NCI-H187 (cell line): ENCODE results near the gene TUBB6.
A peak's percentile ranks its signal among the peaks of the same experiment; 100 is the strongest.

Experiments used
- DNase-seq, 2 experiments: peaks; one replicate each; lab custom pipeline; 2025; lab: John Stamatoyannopoulos, UW

The TUBB6 gene

DNA sequence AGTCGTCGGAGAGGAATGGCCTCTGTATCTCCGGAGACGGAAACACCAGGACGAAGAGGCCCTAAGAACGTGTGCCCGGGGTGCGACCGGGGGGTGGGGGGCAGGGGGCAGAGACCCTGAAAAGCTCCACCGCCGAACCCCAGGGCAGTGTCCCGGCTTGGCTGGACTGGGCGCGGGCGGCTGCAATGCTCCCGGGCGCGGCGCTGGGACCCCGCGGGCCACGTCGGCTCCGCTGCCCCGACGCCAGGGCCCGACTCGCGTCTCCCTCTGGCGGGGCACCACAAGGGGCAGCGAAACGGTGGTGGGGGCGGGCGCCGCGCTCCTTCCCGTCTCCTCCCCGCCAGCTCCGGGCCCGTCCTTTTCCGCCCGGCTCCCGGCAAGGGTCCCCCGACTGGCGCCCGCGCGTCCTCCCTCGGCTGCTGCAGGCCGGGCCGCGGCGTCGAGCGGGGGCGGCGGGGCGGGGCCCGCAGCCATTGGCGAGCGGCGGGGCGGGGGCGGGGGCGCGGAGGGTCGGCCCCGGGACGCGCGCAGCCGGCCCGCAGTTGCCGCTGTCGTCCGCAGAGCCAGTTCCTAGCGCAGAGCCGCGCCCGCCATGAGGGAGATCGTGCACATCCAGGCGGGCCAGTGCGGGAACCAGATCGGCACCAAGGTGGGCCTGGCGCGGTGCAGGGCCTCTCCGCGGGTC lies at the start of gene TUBB6:
TUBB6 (plus strand) TSS at position 541 of the 685 bp plus-strand sequence; CDS start at position 593, 52 bp downstream.
- no peak for DNase-seq

DNA sequence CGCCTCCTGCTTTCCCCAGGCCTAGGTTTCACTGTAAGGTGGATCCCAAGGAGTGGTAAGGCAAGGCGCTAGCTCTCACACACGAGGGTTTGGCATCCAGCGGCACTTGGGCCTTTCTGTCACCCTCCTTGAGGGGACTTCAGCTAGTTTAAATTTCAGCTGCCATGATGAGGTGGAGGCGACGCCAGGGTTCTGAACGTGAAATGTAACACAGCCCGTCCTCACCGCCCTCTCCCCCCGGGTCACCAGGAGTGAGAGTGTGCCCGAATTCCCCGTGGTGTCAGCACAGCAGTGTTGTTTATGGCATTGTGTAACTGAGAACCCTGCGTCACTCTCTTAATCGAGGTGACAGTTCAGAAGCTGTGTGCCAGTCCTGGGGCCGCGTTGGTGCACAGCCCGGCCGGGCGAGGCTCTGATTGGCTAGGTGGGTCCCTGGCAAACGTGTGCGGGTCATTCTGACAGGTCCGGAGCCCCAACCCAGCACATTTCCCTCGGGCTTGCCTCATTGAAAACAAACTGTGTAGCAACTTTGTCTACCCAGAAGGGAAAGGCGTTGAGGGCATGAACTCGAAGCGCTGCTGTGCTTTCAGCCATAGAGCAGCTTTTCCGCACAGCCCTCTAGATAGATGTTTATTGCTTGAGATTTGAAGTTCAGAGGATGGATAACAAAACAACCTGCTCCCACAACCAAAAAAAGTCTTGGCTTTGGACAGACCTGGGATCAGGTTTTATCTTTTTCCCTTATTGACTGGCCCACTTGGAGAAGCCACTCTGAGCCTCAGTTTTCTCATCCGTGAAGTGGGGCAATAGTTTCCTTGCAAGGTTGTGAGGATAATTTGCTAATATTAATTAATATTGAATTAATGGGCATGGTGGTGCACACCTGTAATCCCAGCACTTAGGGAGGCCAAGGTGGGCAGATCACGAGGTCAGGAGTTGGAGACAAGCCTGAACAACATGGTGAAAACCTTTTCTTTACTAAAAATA lies 49.0 kb upstream of the TUBB6 start:
- no peak for DNase-seq

DNA sequence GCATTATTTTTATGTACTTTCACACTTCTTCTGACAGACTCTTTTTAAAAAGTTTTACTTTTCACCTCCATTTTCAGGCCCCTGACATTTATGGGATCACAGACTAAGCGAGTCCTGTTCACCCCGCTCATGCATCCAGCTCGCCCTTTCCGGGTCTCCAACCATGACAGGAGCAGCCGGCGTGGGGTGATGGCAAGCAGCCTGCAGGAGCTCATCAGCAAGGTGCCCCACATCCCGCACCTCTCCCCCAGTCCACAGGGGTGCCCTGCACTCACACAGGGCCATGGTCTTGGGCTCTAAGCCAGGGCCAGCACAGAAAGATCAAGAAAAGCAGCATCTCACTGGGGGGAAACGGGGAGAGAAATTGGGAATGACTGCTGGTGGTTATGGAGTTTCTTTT lies 45.3 kb upstream of the TUBB6 start:
- DNase-seq = no peak

DNA sequence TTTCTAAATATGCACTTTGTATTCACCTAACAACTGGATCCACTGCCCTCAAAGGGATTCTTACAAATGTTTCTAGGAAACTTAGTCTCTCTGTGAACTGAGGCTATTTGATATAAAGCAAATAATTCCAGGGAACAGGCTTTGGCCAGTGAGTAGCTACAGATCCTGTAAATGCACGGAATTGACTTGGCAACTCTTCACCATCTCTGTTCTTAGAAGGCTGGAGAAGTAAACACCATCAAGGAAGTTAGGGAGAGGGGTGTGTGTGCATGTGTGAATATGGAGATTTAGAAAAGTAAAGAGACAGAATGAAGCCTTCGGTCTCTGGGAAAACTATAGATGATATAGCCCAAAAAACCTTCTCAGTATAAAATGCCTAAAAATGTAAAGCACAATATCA lies 43.2 kb upstream of the TUBB6 start:
- DNase-seq = no peak

DNA sequence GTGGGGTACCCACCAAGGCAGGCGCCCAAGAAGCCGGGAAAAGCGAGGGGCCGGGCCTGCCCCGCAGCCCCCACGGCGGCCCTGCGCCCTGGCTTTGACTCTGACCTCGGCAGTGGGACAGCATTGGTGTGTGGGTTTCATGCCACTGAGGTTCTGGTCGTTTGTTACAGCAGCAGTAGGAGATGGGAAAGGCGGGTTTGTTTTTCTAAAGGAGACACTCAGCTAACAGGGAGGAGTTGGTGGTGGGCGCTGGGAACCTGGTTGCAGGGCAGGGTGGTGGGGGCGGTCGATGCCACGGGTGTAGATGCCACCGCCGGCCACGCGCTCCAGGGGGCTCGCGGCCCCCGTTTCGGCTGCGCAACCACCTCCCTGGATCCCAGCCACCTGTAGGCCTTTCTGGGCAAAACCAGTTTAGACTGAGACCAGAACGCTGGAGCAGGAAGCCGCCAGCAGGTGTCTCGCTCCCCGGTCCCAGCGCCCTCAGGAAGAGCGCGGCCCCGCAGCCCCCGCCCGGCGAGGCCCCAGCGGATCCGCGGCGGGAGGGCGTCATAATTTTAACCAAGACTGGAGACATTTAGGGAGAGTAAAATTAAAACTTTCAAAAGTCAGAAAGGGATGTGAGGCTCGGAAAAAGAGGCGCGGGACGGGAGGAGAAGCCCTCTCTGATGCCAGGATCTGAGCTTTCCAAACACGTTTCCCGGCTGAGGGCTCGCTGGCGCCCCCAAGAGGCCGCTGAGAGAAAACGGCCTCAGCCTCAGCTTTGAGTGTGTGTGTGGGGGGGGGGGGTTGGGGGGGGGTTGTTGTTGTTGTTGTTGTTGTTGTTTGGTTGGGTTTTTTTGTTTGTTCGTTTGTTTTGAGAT lies 36.4 kb upstream of the TUBB6 start:
- DNase-seq = peak; percentile 53 to 71

DNA sequence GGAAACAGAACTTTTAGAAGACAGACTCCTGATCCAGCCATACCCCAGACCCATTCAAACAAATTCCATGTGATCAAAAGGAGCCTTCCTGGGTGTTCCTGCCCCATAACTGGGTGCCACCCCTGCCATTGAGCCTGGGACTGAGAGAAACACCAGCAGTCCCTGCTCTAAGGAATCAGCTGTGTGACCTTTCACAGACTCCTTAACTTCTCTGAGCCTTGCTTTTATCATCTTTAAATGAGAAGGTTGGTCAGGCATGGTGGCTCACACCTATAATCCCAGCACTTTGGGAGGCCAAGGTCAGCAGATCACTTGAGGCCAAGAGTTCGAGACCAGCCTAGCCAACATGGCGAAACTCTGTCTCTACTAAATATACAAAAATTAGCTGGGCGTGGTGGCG lies 33.2 kb upstream of the TUBB6 start:
- no peak for DNase-seq

DNA sequence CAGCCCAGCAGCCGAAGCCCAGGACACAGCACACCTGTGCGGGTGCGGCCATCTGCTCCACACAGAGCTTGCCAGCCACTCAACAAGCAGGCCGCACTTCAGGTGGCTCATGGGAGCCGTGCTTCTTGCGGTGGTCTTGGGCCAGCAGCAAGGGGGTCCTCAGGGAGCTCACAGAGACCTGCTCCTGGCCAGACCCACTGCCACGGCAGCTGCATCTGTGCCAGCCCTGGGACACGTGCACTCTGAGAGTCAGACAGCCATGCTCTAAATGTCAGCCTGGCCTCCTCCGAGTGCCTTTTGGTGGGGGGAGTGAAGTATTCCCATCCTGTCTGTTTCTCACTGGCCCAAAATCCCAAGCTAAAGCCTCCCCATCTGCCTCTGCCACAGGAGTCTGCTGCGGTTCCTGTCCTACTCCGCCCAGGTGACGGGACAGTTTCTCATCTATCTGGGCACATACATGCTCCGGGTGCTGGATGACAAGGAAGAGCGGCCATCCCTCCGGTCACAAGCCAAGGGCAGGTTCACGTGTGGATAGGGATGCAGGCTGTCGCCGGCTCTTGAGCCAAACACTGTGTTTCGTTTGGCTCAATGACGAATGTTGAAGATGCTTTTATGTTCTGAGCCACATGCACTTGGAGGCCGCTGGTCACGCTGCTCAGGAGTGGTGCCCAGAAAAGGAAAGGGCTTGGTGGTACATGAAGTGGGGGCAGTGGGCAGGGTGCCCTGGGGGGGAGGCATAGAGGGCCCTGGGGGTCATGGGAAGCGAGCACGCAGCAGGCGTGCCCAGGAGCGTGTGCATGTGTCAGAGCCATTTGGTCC lies 31.1 kb upstream of the TUBB6 start:
- no peak for DNase-seq

DNA sequence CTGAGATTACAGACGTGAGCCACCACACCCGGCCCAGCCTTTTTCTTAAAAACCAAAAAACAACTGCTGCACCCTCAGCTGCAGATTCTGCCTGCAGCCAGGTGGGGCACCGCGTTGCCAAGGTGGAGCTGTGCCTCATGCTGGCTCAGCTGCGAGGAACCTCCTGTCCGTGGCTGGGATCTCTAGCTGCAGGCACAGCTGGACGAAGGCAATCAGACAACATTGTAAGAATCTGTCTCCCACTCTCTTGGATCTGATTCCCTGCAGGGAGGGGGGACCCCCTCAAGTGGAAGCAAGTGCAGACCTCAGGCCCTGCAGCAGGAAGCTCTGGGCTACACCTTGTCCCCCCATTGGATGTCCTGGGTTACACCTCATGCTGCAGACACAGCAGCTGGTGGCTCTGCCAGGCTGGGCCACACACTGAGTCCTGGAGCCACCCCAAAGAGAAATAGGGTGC lies 29.8 kb upstream of the TUBB6 start:
- no peak for DNase-seq

DNA sequence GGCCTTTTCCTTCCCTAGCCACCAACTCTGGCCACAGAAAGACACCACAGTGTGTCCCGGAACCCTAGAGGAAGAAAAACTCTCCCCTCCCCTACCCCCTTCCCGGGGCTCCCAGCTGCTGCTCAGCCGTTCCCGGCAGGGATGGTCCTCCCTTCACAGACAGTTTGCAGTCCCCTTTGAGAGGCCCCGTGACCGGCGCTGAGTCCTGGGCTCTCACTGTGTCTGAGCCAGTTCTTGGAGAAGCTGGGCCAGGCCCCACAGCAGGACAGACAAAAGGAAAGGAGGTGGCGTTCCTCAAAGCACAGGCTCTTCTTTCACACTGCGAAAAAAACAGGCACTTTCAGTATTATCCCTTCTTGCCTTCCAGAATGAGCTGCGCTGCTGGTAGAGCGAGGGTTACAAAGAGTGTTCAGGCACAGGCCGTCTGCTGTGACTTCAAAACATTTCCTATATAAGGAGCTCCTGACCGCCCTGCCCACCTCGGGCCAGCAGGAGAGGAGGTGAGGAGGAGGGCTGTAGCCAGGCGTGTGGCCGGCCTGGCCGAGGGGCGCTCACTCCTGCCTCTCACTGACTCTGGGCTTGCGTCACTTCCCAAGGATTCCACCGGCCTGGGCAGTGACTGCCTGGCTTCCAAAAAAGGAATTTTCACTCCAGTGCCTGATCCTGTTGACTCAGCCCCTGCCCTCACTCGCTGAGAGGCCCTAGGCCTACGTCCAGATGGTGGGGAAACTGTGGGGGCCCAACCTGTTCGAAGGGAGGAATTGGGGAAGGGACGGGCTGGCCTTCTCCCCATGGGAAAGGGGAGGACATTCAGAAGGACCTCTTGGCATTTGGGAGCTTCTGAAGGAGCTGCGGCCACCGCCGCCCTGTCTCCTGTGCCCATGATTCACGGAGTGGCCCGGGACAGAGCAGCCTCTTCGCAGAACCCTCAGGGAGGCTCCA lies 29.0 kb upstream of the TUBB6 start:
- DNase-seq = no peak

DNA sequence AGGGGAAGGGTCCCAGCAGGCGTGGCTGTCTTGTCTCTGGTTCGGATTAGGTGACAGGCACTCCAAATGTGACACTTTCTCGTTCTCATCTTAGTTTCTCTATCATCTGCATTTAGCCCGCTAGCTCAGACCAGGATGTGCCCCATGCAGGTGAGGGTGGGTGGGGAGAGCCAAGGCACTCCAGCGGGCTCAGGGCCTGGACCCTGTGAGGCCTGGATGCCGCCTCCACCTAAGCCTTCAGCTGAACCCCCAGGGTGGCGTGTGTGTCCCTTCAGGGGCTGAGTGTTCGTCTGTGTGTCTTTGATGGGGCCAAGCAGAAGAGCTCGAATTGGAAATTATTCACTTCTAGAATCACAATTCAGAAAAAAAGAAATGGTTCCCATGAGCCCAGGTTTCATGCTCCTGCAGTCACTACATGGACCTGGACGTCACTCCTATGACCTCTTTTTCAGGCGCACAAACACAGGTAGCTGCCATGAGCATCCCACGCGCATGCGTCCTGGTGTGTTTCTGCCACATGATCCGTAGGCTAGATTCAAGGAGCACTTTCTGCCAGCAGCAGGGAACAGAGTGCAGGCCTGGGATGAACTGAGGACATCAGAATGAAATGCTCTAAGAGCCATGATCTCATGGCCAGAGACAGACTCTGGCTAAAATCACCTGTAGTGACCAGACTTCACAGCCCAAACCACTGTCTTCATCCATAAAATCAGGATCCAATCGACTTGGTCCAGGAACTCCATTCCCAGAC lies 28.1 kb upstream of the TUBB6 start:
- no peak for DNase-seq

DNA sequence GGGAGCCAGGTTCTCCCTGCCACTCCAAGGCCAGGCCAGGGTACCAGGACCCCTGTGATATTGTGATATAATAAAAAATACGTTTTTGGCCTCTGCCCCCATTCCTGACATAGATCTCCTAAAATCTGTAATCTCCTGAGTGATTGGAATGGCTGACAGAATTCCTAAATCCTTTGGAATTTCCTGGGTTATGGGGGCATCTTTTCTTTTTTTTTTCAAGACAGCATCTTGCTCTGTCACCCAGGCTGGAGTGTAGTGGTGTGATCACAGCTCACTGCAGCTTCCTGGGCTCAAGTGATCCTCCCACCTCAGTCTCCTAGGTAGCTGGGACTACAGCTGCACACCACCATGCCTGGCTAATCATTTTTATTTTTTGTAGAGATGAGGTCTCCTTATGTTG lies 26.2 kb upstream of the TUBB6 start:
- DNase-seq = no peak

DNA sequence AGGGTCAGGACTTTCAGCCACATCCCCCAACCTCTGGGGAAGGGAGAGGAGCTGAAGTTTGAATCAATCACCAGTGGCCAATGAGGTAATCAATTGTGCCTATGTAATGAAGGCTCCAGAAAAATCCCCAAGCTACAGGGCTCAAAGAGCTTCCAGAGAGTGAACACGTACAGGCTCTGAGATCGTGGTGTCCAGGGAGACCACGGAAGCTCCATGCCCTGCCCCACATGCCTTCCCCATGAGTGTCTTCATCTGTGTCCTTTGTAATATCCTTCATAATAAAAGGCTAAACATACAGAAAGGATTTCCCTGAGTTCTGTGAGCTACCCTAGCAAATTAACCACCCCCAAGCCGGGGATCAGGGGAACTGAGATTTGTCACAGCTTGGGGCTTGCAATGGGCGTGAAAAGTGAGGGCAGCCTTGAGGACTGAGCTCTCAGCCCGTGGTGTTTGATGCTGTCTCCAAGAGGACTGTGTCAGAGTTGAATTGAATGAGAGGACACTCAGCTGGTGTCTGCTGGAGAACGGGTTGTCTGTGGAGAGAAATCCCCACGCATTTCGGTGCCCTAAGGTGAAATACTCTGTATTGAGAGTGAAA lies 25.5 kb upstream of the TUBB6 start:
- no peak for DNase-seq

DNA sequence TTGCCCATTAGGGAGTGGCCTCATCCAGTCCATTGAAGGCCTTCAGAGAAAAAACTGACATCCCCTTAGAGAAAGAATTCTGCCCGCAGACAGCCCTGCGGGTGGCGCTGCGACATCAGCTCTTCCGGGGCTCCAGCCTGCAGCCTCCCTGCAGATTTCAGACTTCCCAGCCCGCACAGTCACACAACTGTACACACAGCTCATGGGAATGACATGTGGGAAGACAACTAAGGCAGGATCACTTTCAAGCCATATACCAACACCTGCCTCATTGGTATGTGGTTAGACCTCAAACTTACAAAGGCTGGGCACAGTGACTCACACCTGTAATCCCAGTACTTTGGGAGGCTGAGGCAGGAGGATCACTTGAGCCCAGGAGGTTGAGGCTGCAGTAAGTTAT lies 24.8 kb upstream of the TUBB6 start:
- no peak for DNase-seq

DNA sequence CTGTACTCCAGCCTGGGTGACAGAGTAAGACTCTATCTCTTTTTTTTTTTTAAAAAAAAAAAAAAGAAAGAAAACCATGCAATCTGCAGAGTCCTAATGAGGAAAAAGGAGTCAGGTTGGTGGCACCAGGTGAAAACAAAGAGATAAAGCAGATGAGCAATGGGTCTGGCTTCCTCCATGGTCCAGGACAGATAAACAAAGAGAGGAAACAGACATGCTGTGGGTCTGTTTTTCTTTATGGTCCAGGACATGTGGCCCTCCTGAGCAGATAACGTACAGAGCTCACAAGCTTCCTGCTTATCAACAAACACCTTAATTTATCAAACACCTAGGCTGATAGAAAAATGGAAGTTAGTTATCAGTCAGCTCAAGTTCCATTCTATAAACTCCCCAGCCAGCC lies 24.4 kb upstream of the TUBB6 start:
- DNase-seq = no peak

DNA sequence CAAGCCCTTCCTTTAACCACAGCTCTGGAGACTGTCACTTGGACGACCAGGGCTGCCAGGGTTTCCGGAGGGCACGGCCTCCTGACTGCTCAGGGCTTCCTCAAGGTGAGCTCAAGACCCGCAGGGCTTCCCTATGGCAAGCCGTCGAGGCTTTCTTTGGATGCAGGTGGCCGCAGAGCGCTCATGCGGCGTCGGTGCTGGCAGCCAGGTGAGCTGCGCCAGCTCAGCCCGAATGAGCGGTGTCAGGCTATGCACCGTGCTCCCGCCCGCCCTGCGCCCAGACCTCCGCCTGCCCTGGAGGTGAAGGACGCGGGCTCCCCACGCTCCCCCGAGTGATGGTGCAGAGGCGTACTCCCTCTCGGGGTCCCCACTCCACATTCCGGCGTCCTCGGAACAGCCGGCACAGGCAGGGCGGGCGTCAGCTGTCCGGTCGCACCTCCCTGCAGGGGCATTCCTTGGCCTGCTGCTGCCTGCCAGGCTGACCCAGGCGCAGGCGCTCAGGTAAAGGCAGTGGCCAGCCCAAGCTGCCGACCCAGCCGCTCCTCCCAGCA lies 20.8 kb upstream of the TUBB6 start:
- no peak for DNase-seq

DNA sequence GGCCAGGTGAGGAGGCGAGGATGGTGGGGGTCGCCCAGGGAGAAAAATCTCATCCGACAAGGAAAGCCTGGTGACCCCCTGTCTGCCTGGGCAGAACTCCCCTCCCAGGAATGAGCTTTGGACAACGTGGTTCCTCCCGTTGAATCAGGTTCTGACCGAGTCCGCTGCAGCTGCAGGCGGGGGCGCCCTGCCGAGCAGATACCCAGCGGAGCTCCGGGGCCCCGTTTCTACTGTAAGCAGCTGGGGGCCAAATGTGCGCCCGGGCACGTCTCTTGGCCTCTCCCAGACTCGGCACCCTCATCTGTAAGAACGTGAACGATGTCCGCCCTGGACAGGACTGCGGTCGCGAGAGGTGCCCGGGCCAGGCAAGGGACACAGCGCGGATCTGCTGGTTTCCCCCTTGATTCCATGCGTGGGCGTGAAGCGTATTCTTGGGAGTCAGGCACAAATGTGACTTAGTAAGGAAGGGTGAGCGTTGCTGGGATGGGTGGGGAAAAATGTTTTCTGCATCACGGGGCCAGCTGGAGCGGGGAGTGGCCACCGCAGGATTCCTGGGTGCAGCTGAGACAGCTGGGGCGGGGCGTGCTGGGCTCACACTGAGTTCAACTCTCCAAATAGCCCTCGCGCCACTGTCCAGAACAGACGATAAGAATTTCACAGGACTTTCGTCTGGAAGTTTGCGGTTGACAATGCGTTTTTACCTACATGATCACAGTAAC lies 20.2 kb upstream of the TUBB6 start:
- no peak for DNase-seq

DNA sequence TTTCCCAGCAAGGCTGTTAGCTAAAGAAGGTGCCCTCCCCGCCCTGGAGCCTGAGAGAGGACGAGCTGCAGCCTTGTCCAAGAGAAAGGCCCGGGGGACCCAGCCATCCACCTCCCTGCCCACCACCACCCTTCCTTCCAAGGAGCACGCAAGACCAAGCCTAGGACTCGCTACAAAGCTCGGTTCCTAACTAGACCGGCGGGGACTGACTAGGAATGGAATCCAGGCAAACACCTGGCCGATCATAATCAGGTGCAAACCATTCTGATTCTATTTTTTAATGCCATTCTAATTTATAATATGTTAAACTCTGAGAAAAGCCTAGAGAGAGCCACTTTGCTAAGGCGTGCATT lies 19.7 kb upstream of the TUBB6 start:
- DNase-seq = no peak

DNA sequence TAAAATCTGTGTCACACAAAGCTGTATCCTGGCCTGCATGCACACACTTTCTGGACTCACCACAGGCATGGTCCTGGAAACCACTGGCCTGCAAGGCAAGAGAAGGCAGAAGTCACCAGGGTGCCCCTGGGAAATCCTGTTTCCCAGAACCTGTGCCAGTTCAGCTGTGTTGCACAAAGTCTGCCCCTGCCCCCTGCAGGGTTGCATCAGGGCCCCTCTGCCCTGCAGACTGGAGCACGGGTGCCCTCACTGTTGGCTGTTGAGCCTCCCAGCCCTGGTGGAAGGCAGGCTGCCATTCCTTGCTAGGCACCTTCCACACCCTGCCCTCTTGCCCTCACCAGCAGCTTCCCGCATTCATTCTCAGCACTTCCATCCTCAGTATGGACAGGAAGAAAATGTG lies 18.0 kb upstream of the TUBB6 start:
- no peak for DNase-seq
